T47D (cell line): Measurements from ENCODE around the gene FOXA3.

Source experiments
- DNase-seq, 2 experiments: peaks; one replicate each; pipeline versions ENCODE4 v3.0.0 to v3.0.0-alpha.2; 2011 to 2012; ENCODE audit warnings: low read depth in 1 of 2, low spot score in 1 of 2
- JUND ChIP-seq: IDR thresholded peaks from 2 replicates; pipeline ENCODE4 v1.6.1; 2012; ENCODE audit warnings: low read depth
- in situ Hi-C: cut with HindIII; loops from 2 replicates; pipeline ENCODE4 v1.10.0; 2016; ENCODE audit warnings: low sequenced_read_pairs, low pct_unique_long_range_greater_than_20kb

FOXA3 gene

GRCh38 chr19:45899253-45899652 lies 35.1 kb downstream of the FOXA3 start:
- no peak for TF ChIP-seq JUND
- in situ Hi-C loops, result no loop called here
- no peak for DNase-seq

GRCh38 chr19:45899919-45900589 lies 35.9 kb downstream of the FOXA3 start:
- in situ Hi-C loops, result no loop called here
- DNase-seq, result no peak
- no peak for TF ChIP-seq JUND

- no peak for DNase-seq
- no peak for TF ChIP-seq JUND
- in situ Hi-C loops, result no loop called here
Observed at GRCh38 chr19:45900738-45901431, 36.8 kb downstream of the FOXA3 start.

GRCh38 chr19:45901432-45901911 lies 37.3 kb downstream of the FOXA3 start:
- in situ Hi-C loops, result no loop called here
- DNase-seq, result no peak

GRCh38 chr19:45901912-45902650 lies 38.0 kb downstream of the FOXA3 start, which contains the start of gene MYPOP:
Gene MYPOP (minus strand): TSS chr19:45902613. CDS start chr19:45901773, 840 bp downstream.
- in situ Hi-C loops, result no loop called here
- TF ChIP-seq JUND, result no peak
- DNase-seq, result no peak

More at GRCh38 chr19:45901432-45901911, 37.3 kb downstream of the FOXA3 start:
- no peak for TF ChIP-seq JUND

GRCh38 chr19:45902651-45903625 lies 38.8 kb downstream of the FOXA3 start:
- in situ Hi-C loops, result no loop called here
- no peak for TF ChIP-seq JUND
- peak; percentile 96 to 98 for DNase-seq

GRCh38 chr19:45905011-45905410 lies 40.9 kb downstream of the FOXA3 start:
- in situ Hi-C loops, result no loop called here
- DNase-seq, result no peak
- no peak for TF ChIP-seq JUND

GRCh38 chr19:45906221-45906620 lies 42.1 kb downstream of the FOXA3 start:
- no peak for TF ChIP-seq JUND
- no peak for DNase-seq
- in situ Hi-C loops, result no loop called here

- DNase-seq, result no peak
- in situ Hi-C loops, result no loop called here
- TF ChIP-seq JUND, result no peak
Observed at GRCh38 chr19:45908956-45909355, 44.8 kb downstream of the FOXA3 start.

- no peak for DNase-seq
- in situ Hi-C loops, result no loop called here
- TF ChIP-seq JUND, result no peak
Observed at GRCh38 chr19:45911291-45911690, 47.2 kb downstream of the FOXA3 start.

- DNase-seq, result no peak
- no peak for TF ChIP-seq JUND
- in situ Hi-C loops, result no loop called here
Observed at GRCh38 chr19:45913874-45914830, 50.0 kb downstream of the FOXA3 start, which contains the start of gene NANOS2. Gene NANOS2 (minus strand): TSS chr19:45914778. CDS start chr19:45914693, 85 bp downstream.
